GM19328 (cell line): Measurements from ENCODE around the gene ALG10B.
"Not testable (repeated sequence)": the region's sequence is repeated elsewhere in the genome, so short reads cannot be mapped to it uniquely, and the experiment has no call there.

Experiments used
- ATAC-seq: cut with Tn5 transposase; IDR thresholded peaks from one replicate; pipeline ENCODE4 v1.9.1; 2021; ENCODE audit warnings: mild to moderate bottlenecking, moderate library complexity; ENCODE audit not compliant: unreplicated experiment

Gene ALG10B

GRCh38 chr12:38316391-38317129 is at the start of gene ALG10B:
TSS of gene ALG10B (plus strand) at chr12:38316774. CDS start at chr12:38316894, 120 bp downstream.
- ATAC-seq, result peak; percentile 100

- no peak for ATAC-seq
These were observed 48.0 kb upstream of the ALG10B start for GRCh38 chr12:38268612-38269011.

- ATAC-seq, result no peak
These were observed 46.7 kb upstream of the ALG10B start for GRCh38 chr12:38269897-38270296.

- ATAC-seq, result no peak
These were observed 36.8 kb upstream of the ALG10B start for GRCh38 chr12:38279756-38280155.

- ATAC-seq, result no peak
These were observed 33.7 kb upstream of the ALG10B start for GRCh38 chr12:38282886-38283285.

- ATAC-seq, result no peak
These were observed 27.2 kb upstream of the ALG10B start for GRCh38 chr12:38289396-38289795.

- no peak for ATAC-seq
These were observed 25.4 kb upstream of the ALG10B start for GRCh38 chr12:38291160-38291559.

- ATAC-seq, result not testable (repeated sequence)
These were observed 13.6 kb upstream of the ALG10B start for GRCh38 chr12:38302972-38303371.

GRCh38 chr12:38321966-38322365 is 5.4 kb downstream of the ALG10B start:
- not testable (repeated sequence) for ATAC-seq

- no peak for ATAC-seq
These were observed 8.3 kb downstream of the ALG10B start for GRCh38 chr12:38324912-38325311.

- no peak for ATAC-seq
These were observed 10.8 kb downstream of the ALG10B start for GRCh38 chr12:38327356-38327755.

- no peak for ATAC-seq
These were observed 11.8 kb downstream of the ALG10B start for GRCh38 chr12:38328306-38328895.

GRCh38 chr12:38330414-38330813 is 13.8 kb downstream of the ALG10B start:
- not testable (repeated sequence) for ATAC-seq

- no peak for ATAC-seq
These were observed 16.2 kb downstream of the ALG10B start for GRCh38 chr12:38332814-38333213.

- no peak for ATAC-seq
These were observed 25.9 kb downstream of the ALG10B start for GRCh38 chr12:38342444-38342843.

GRCh38 chr12:38343256-38343655 is 26.7 kb downstream of the ALG10B start:
- ATAC-seq, result not testable (repeated sequence)

GRCh38 chr12:38343916-38344315 is 27.3 kb downstream of the ALG10B start:
- not testable (repeated sequence) for ATAC-seq

- peak; percentile 99 for ATAC-seq
These were observed 34.0 kb downstream of the ALG10B start for GRCh38 chr12:38350342-38351174.

- not testable (repeated sequence) for ATAC-seq
These were observed 34.6 kb downstream of the ALG10B start for GRCh38 chr12:38351175-38351508.

- no peak for ATAC-seq
These were observed 50.9 kb downstream of the ALG10B start for GRCh38 chr12:38367506-38367905.

GRCh38 chr12:38370311-38370710 is 53.7 kb downstream of the ALG10B start:
- no peak for ATAC-seq

- no peak for ATAC-seq
These were observed 57.2 kb downstream of the ALG10B start for GRCh38 chr12:38373784-38374183.
